Sigmoid colon (tissue), 7 donors: ENCODE measurements around the gene TSEN15. TPM values are rescaled to one million over a fixed set of nuclear protein-coding genes. Genes with fewer than 3 reads are reported as not detected.

Source experiments
- DNase-seq: peaks from one replicate; pipeline ENCODE4 v3.0.0-alpha.2; 2019
- H3K27ac ChIP-seq, 4 donors: fragments of 200-600 bp; sonication (generic); one replicate each; pipeline ENCODE4 v1.5.1; 2016 to 2019; ENCODE audit warnings: mild to moderate bottlenecking in 1 of 4
- H3K27me3 ChIP-seq, 3 donors: fragments of 200-600 bp; sonication (generic); one replicate each; pipeline ENCODE4 v1.5.1; 2019; ENCODE audit warnings: mild to moderate bottlenecking in 1 of 3
- H3K36me3 ChIP-seq, 4 donors: fragments of 200-600 bp; sonication (generic); one replicate each; pipeline ENCODE4 v1.5.1; 2016 to 2019
- H3K4me1 ChIP-seq, 4 donors: fragments of 200-600 bp; sonication (generic); one replicate each; pipeline ENCODE4 v1.5.1; 2017 to 2019
- H3K4me3 ChIP-seq, 4 donors: fragments of 200-600 bp; sonication (generic); one replicate each; pipeline ENCODE4 v1.5.1; 2017 to 2019; ENCODE audit warnings: mild to moderate bottlenecking in 2 of 4, moderate library complexity in 1 of 4
- H3K9me3 ChIP-seq, 4 donors: fragments of 200-600 bp in 3 of 4; sonication (generic) in 3 of 4; one replicate each; pipeline versions ENCODE4 v1.5.1 to v1.6.1; 2013 to 2019
- EP300 ChIP-seq, 4 donors: sonication (generic); formaldehyde crosslinking; IDR thresholded peaks; one replicate each; pipeline ENCODE4 v1.6.1; 2017; ENCODE audit warnings: antibody characterized with exemption in 4 of 4
- POLR2A ChIP-seq, 2 donors: fragments of 450-650 bp; IDR thresholded peaks; one replicate each; pipeline ENCODE4 v1.6.1; 2016; ENCODE audit warnings: antibody characterized with exemption in 2 of 2, mild to moderate bottlenecking in 2 of 2, moderate library complexity in 2 of 2
- POLR2AphosphoS5 ChIP-seq, 4 donors: sonication (generic); formaldehyde crosslinking; IDR thresholded peaks; one replicate each; pipeline ENCODE4 v1.6.1; 2017; ENCODE audit warnings: antibody characterized with exemption in 4 of 4
- WGBS, 2 donors: extraction: QIAGEN DNeasy Blood & Tissue Kit; methylation state at CpG; one replicate each; pipeline ENCODE4 v1.1.7; 2013; 5-methylcytosine and 5-hydroxymethylcytosine counted together
- intact Hi-C: fragments of 100-400 bp; cut with DNase I; formaldehyde crosslinking; loops from one replicate; pipeline ENCODE4 v1.15.1; 2023
- polyA plus RNA-seq, 3 donors: library from polyadenylated mRNA; stranded (reverse); fragments of 200-250 nt; gene quantifications; one replicate each; pipeline ENCODE4 v1.2.3, GENCODE V29; 2013
- total RNA-seq, 4 donors: library from RNA; depleted of rRNA; stranded (reverse); fragments of >200 nt; gene quantifications; one replicate each; pipeline ENCODE4 v1.1.0, GENCODE V29; 2016
- TF ChIP-seq, protein P1 (sequence below), 4 experiments: fragments of 450-650 bp in 3 of 4; fragments of 200-600 bp in 1 of 4; IDR thresholded peaks; one replicate each; pipeline ENCODE4 v1.5.1; 2016 to 2019; ENCODE audit warnings: antibody characterized with exemption in 4 of 4, mild to moderate bottlenecking in 3 of 4, moderate library complexity in 2 of 4
- donor health status: healthy with polysubstance abuse.
- donor health status: Bipolar disorder and iron deficiency.
- donor health status: healthy.

TSEN15 gene
- total and polyA plus RNA-seq, 7 donors = 8.4 to 56.4 (median 29.4) TPM

DNA sequence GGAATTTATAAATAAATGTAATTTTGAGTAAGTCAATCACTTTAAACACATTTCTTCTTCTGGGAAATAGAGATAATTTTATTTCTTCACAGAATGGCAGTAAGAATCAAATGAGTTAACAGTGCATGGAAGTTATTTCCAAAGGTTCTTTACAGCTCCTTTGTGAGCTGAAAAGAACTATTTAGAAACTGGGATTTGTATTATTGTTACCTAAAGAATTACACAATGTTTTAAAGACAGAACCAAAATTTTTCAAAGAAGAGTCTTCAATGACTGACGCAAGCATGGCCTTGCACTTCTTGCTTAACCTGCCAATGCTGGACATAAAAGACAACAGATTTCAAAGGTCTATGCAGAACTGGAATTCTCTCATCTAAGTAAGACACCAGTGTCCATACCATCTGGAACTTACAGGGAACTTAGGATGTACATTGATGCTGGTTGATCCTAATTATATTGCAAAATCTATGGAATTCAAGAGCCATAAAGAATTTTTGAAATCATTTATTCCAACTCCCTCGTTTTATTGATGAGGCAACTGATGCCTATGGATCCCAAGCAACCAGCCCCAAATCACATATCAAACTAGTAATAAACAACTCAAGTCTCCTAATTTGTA, 16.7 kb upstream of the TSEN15 start:
- Histone ChIP-seq H3K27ac (no peak overlapping the region), H3K36me3 (no peaks in the 10 kb centered on the region), H3K9me3 (no peaks in the 10 kb centered on the region), H3K4me1 (peaks cover 0 to 16% (median 8%) of the 10 kb centered on the region in 4 donors), H3K27me3 (no peaks in the 10 kb centered on the region), H3K4me3 (no peak overlapping the region)
- intact Hi-C loops = loop anchor here (5.0 to 10.0 kb wide), 3 partner anchors 83 to 390 kb away; no protein-coding TSS in a partner anchor
- DNase-seq = no peak
- TF ChIP-seq POLR2A (IDR thresholded peaks at IDR 0.05) = no peak
- TF ChIP-seq, protein P1, sequence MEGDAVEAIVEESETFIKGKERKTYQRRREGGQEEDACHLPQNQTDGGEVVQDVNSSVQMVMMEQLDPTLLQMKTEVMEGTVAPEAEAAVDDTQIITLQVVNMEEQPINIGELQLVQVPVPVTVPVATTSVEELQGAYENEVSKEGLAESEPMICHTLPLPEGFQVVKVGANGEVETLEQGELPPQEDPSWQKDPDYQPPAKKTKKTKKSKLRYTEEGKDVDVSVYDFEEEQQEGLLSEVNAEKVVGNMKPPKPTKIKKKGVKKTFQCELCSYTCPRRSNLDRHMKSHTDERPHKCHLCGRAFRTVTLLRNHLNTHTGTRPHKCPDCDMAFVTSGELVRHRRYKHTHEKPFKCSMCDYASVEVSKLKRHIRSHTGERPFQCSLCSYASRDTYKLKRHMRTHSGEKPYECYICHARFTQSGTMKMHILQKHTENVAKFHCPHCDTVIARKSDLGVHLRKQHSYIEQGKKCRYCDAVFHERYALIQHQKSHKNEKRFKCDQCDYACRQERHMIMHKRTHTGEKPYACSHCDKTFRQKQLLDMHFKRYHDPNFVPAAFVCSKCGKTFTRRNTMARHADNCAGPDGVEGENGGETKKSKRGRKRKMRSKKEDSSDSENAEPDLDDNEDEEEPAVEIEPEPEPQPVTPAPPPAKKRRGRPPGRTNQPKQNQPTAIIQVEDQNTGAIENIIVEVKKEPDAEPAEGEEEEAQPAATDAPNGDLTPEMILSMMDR (IDR thresholded peaks at IDR 0.05) = no peak
- no peak for TF ChIP-seq EP300 (IDR thresholded peaks at IDR 0.05)
- TF ChIP-seq POLR2AphosphoS5 (IDR thresholded peaks at IDR 0.05) = no peak
- WGBS, 2 donors = 84 to 95% methylated on average over 2 of the region's 2 CpGs

DNA sequence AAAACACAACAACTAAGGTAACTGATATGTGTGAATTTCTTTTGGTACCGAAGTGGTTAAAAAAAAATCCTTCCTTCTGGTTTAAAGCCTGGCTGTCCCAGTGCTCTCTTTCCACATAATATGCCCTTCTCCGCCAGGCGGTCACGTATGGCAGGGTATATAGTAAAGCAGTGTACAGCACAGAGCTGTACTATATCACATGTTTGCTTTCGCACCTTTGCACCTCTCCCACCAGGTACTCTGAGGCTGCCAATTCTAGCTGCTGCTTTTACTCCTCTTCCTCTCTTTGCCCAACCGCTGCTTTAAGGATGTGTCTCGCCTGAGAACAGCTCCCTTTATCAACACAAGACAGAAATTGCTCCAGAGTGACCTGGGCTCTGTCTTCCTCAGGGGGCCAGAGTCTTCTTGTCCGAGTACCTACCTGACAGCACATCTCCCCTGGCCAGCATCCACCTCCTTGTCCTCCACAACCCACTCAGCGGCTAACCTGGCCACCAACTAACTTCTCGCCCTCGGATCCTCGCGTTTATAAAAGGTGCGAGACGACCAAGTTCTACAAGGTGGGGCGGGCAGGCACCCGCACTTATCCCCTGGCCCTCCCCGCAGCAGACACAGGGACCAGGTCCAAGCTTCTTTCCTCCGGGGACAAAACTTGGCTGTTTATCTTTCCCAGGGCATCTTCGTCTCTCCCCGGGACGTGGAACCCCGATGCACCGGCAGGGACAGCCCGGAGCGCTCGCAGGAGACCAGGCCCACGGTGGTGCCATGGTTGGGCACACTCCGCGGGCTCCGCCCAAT, 15.6 kb upstream of the TSEN15 start:
- Histone ChIP-seq H3K27me3 (no peaks in the 10 kb centered on the region), H3K36me3 (no peaks in the 10 kb centered on the region), H3K9me3 (no peaks in the 10 kb centered on the region), H3K27ac (peak overlapping the region; percentile 60 to 84 (median 78)), H3K4me3 (peak overlapping the region; percentile 65 to 71 (median 71)), H3K4me1 (peaks cover 0 to 16% (median 8%) of the 10 kb centered on the region in 4 donors)
- TF ChIP-seq POLR2A (IDR thresholded peaks at IDR 0.05) = no peak
- WGBS, 2 donors = 16 to 22% methylated on average over 31 of the region's 31 CpGs
- peak; percentile 81 for DNase-seq
- intact Hi-C loops = loop anchor here (5.0 to 10.0 kb wide), 3 partner anchors 84 to 391 kb away; no protein-coding TSS in a partner anchor

DNA sequence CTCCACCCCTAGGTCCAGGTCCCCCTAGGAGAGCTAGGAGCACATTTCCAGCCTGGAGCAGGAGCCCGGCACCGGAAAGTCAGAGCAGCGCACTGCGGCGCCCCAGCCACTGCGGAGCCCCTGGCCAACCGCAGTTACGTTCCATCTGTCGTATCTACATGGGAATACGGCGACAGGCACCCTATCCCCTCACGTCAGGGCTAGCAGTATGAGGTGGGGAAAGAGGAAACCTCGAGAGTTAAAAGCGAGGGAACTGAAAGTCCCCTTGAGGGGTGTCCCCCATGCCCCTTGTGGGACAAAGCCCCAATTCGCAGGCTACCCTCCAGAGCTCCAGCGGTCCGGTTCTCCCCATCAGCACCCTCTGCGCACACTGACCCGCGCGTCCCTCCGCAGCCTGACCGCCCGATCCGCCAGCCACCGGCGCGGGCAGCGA, 15.0 kb upstream of the TSEN15 start:
- TF ChIP-seq EP300 (IDR thresholded peaks at IDR 0.05) (no peak), POLR2A (IDR thresholded peaks at IDR 0.05) (peak in 1 of 2 donors; percentile 22), POLR2AphosphoS5 (IDR thresholded peaks at IDR 0.05) (peak in 3 of 4 donors; percentile 33 to 55 (median 51))
- intact Hi-C loops = loop anchor here (5.0 to 10.0 kb wide), 3 partner anchors 84 to 392 kb away; no protein-coding TSS in a partner anchor
- H3K27ac ChIP-seq = peak overlapping the region; percentile 60 to 84 (median 78)
- WGBS, 2 donors = 1 to 3% methylated on average over 29 of the region's 29 CpGs
- H3K27me3 ChIP-seq = no peaks in the 10 kb centered on the region
- H3K9me3 ChIP-seq = no peaks in the 10 kb centered on the region
- peaks cover 0 to 16% (median 8%) of the 10 kb centered on the region in 4 donors for H3K4me1 ChIP-seq
- peak; percentile 68 for DNase-seq
- H3K36me3 ChIP-seq = no peaks in the 10 kb centered on the region
- H3K4me3 ChIP-seq = peak overlapping the region; percentile 65 to 71 (median 71)

DNA sequence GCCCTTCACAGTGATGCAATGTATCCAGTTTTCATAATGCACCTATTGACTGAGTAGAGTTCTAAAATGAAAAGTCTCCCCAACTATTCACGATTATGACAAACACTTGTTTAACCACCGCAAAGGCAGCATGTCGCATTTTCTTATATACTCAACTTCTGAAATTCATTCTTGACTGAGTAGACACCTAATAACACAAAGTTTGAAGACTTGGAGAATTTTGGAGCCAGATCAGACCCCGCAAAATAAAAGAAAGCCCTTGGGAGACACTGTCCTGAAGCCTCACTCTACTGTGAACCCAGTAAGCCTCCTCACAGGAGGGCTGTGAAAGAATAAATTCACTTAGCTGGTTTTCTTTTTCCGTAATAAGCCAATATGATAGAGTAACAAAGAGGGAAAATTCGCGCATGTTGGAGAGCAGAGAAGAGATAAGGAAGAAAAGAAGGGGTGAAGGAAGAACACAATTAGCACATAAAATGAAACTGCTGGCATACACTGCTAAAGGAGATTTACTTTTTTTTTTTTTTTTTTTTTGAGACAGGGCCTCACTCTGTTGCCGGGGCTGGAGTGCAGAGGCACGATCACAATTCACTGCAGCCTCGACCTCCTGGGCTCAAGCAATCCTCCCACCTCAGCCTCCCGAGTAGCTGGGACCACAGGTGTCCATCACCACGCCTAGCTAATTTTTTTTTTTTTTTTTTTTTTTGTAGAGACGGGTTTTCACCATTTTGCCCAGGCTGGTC, 13.5 kb upstream of the TSEN15 start:
- DNase-seq = no peak
- no peaks in the 10 kb centered on the region for H3K27me3 ChIP-seq
- peaks cover 0 to 16% (median 8%) of the 10 kb centered on the region in 4 donors for H3K4me1 ChIP-seq
- H3K4me3 ChIP-seq = peak overlapping the region; percentile 65 to 71 (median 71)
- peak overlapping the region in 3 of 4 donors; percentile 76 to 84 (median 81) for H3K27ac ChIP-seq
- no peaks in the 10 kb centered on the region for H3K36me3 ChIP-seq
- no peaks in the 10 kb centered on the region for H3K9me3 ChIP-seq
- intact Hi-C loops = loop anchor here (5.0 to 10.0 kb wide), 3 partner anchors 86 to 393 kb away; no protein-coding TSS in a partner anchor
- TF ChIP-seq POLR2A (IDR thresholded peaks at IDR 0.05) (no peak), POLR2AphosphoS5 (IDR thresholded peaks at IDR 0.05) (no peak), EP300 (IDR thresholded peaks at IDR 0.05) (no peak)
- TF ChIP-seq, protein P1 (IDR thresholded peaks at IDR 0.05) = no peak
- 78 to 84% methylated on average over 13 of the region's 13 CpGs for WGBS, 2 donors

DNA sequence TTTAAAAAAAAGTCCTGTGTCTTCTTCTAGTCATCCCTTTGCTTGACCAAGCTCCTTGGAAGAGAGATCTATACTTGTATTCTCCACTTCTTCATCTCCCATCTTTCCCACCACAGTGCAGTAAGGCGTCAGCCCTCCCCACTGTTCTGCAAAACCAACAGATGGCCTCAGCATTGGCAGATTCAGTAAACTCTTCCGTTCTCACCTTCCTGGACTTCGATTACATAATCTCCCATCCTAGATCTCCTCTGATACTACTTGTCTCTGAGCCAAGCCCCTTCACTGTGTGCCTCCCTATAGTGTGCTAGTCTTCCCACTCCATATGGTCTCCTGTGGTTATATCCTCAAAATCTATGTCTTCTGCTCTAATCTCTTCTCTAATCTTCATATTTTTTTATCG, 12.4 kb upstream of the TSEN15 start:
- Histone ChIP-seq H3K36me3 (no peaks in the 10 kb centered on the region), H3K27ac (no peak overlapping the region), H3K27me3 (no peaks in the 10 kb centered on the region), H3K9me3 (no peaks in the 10 kb centered on the region), H3K4me3 (no peak overlapping the region), H3K4me1 (peaks cover 0 to 16% (median 8%) of the 10 kb centered on the region in 4 donors)
- WGBS, 2 donors = 85 to 91% methylated on average over 4 of the region's 4 CpGs
- TF ChIP-seq, protein P1 (IDR thresholded peaks at IDR 0.05) = no peak
- TF ChIP-seq POLR2A (IDR thresholded peaks at IDR 0.05) (no peak), POLR2AphosphoS5 (IDR thresholded peaks at IDR 0.05) (no peak), EP300 (IDR thresholded peaks at IDR 0.05) (no peak)
- DNase-seq = no peak
- intact Hi-C loops = loop anchor here (5.0 to 10.0 kb wide), 3 partner anchors 87 to 394 kb away; no protein-coding TSS in a partner anchor
